BJ (cell line): ENCODE measurements around the gene MEX3C. TPM values are rescaled to one million over a fixed set of nuclear protein-coding genes. Genes with fewer than 3 reads are reported as not detected.

ENCODE experiments used
- CTCF ChIA-PET: fragments of 350-600 bp; formaldehyde crosslinking; extraction: SDS; loops from one replicate; lab custom pipeline; 2021; ENCODE audit warnings: antibody characterized with exemption, inconsistent platforms; lab: Yijun Ruan, JAX
- POLR2A ChIA-PET: fragments of 300-600 bp; sonication (Branson Sonifier 250); formaldehyde crosslinking; extraction: SDS; loops from one replicate; lab custom pipeline; 2021; ENCODE audit warnings: antibody characterized with exemption; lab: Charles Lee
- DNase-seq: peaks from one replicate; pipeline ENCODE4 v3.0.0-alpha.2; 2011; ENCODE audit warnings: low read depth
- H3K27me3 ChIP-seq: 2 replicates; pipeline ENCODE4 v1.6.0; 2011; ENCODE audit warnings: low read length; ENCODE audit not compliant: control insufficient read depth, insufficient read depth
- H3K36me3 ChIP-seq: 2 replicates; pipeline ENCODE4 v1.5.1; 2011; ENCODE audit warnings: low read length; ENCODE audit not compliant: control insufficient read depth, insufficient read depth
- H3K4me3 ChIP-seq: 2 replicates; pipeline ENCODE4 v1.5.1; 2011; ENCODE audit warnings: low read depth, mild to moderate bottlenecking, control low read depth, low read length
- CTCF ChIP-seq: IDR thresholded peaks from 2 replicates; pipeline ENCODE4 v1.5.1; 2011; ENCODE audit warnings: low read depth, mild to moderate bottlenecking, control low read depth, inconsistent platforms, low read length, moderate library complexity; ENCODE audit not compliant: insufficient read depth
- polyA plus RNA-seq: library from polyadenylated mRNA; depleted of rRNA; stranded (reverse); fragments of >200 nt; gene quantifications from 2 replicates; pipeline ENCODE4 v1.2.3, GENCODE V29; 2011; rRNA removed

Gene MEX3C
- polyA plus RNA-seq, 1 experiment, result 34.4 TPM

- ChIA-PET POLR2A (no interaction called here), CTCF (no interaction called here)
Observed at GRCh38 chr18:51132256-51132935, 65.1 kb downstream of the MEX3C start.

GRCh38 chr18:51128533-51128932 is 68.9 kb downstream of the MEX3C start:
- no peak for DNase-seq
- no peaks in the 10 kb centered on the region for H3K36me3 ChIP-seq
- no peak overlapping the region for H3K4me3 ChIP-seq
- CTCF ChIA-PET, result interaction anchor here (1.6 kb wide), 1 partner anchor 12 kb away, joined by 4 read pairs; no protein-coding TSS in a partner anchor
- POLR2A ChIA-PET, result no interaction called here
- TF ChIP-seq CTCF, result no peak
- H3K27me3 ChIP-seq, result no peaks in the 10 kb centered on the region

More at GRCh38 chr18:51132256-51132935, 65.1 kb downstream of the MEX3C start:
- H3K27me3 ChIP-seq, result no peaks in the 10 kb centered on the region
- H3K36me3 ChIP-seq, result no peaks in the 10 kb centered on the region
- H3K4me3 ChIP-seq, result no peak overlapping the region
- no peak for DNase-seq
- no peak for TF ChIP-seq CTCF

GRCh38 chr18:51127664-51128063 is 69.8 kb downstream of the MEX3C start:
- POLR2A ChIA-PET, result no interaction called here
- DNase-seq, result no peak
- no peaks in the 10 kb centered on the region for H3K27me3 ChIP-seq
- H3K36me3 ChIP-seq, result no peaks in the 10 kb centered on the region
- TF ChIP-seq CTCF, result no peak
- CTCF ChIA-PET, result interaction anchor here (1.0 kb wide), 1 partner anchor 309 kb away, joined by 3 read pairs; no protein-coding TSS in a partner anchor
- H3K4me3 ChIP-seq, result no peak overlapping the region

GRCh38 chr18:51125976-51126375 is 71.5 kb downstream of the MEX3C start:
- POLR2A ChIA-PET, result no interaction called here
- no peak overlapping the region for H3K4me3 ChIP-seq
- CTCF ChIA-PET, result no interaction called here
- no peaks in the 10 kb centered on the region for H3K36me3 ChIP-seq
- H3K27me3 ChIP-seq, result no peaks in the 10 kb centered on the region
- no peak for TF ChIP-seq CTCF
- DNase-seq, result no peak

Other genes starting within 250 kb of the MEX3C start
- 4.4 and 7.9 TPM in 2 replicates for gene ELAC1, start 229.6 kb downstream of the MEX3C start, polyA plus RNA-seq
- gene SMAD4, start 167.5 kb downstream of the MEX3C start, polyA plus RNA-seq, result 85.8 and 101 TPM in 2 replicates